ENCODE results near the gene KIF3B.
"Not testable (repeated sequence)": the region's sequence is repeated elsewhere in the genome, so short reads cannot be mapped to it uniquely, and the experiment has no call there.

The KIF3B gene

DNA sequence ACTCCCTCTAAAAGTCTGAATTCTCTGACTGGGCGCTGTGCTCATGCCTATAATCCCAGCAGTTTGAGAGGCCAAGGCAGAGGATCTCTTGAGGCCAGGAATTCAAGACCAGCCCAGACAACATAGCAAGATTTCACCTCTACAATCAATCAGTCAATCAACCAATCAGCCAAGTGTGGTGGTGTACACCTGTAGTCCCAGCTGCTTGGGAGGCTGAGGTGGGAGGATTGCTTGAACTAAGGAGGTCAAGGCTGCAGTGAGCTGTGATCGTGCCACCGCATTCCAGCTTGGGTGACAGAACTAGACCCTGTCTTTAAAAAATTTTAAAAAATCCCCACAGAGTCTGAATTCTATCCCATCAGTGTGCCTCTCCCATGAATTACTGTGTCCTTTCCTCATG is 37.9 kb downstream of the KIF3B start:
- Histone ChIP-seq H3K4me3 (replicated peaks; ENCODE audit: low read depth, low read length) (no peak overlapping the region), H3K27me3 (replicated peaks; ENCODE audit: control insufficient read depth, insufficient read depth, low read length) (no peaks in the 10 kb centered on the region), H3K36me3 (ENCODE audit: control insufficient read depth, insufficient read depth, low read length) (peaks cover 17% of the 10 kb centered on the region)
- TF ChIP-seq, protein P1, sequence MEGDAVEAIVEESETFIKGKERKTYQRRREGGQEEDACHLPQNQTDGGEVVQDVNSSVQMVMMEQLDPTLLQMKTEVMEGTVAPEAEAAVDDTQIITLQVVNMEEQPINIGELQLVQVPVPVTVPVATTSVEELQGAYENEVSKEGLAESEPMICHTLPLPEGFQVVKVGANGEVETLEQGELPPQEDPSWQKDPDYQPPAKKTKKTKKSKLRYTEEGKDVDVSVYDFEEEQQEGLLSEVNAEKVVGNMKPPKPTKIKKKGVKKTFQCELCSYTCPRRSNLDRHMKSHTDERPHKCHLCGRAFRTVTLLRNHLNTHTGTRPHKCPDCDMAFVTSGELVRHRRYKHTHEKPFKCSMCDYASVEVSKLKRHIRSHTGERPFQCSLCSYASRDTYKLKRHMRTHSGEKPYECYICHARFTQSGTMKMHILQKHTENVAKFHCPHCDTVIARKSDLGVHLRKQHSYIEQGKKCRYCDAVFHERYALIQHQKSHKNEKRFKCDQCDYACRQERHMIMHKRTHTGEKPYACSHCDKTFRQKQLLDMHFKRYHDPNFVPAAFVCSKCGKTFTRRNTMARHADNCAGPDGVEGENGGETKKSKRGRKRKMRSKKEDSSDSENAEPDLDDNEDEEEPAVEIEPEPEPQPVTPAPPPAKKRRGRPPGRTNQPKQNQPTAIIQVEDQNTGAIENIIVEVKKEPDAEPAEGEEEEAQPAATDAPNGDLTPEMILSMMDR (IDR thresholded peaks at IDR 0.05; ENCODE audit: insufficient read depth, low read length, poor library complexity, severe bottlenecking) = no peak
- no peak for DNase-seq (ENCODE audit: extremely low read depth, insufficient read length)

- DNase-seq (ENCODE audit: extremely low read depth, insufficient read length) = no peak
- Histone ChIP-seq H3K36me3 (ENCODE audit: control insufficient read depth, insufficient read depth, low read length) (peaks cover 13% of the 10 kb centered on the region), H3K4me3 (replicated peaks; ENCODE audit: low read depth, low read length) (no peak overlapping the region), H3K27me3 (replicated peaks; ENCODE audit: control insufficient read depth, insufficient read depth, low read length) (no peaks in the 10 kb centered on the region)
- TF ChIP-seq, protein P1 (IDR thresholded peaks at IDR 0.05; ENCODE audit: insufficient read depth, low read length, poor library complexity, severe bottlenecking) = no peak
Measured at GRCh38 chr20:32315891-32316290, 38.4 kb downstream of the KIF3B start.

DNA sequence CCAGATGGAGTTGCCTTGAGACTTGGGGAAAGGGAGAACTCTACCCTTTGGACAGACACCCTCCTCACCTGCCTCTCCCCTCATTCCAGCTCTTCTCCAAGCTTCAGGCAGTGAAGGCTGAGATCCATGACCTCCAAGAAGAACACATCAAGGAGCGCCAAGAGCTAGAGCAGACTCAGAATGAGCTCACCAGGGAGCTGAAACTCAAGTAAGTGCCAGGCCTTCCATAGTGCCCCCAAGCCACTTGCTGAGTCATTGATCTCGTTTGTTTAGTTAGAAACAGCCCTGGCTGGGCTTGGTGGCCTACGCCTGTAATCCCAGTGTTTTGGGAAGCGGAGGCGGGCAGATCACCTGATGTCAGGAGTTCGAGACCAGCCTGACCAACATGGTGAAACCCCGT is 39.2 kb downstream of the KIF3B start:
- Histone ChIP-seq H3K27me3 (replicated peaks; ENCODE audit: control insufficient read depth, insufficient read depth, low read length) (no peaks in the 10 kb centered on the region), H3K4me3 (replicated peaks; ENCODE audit: low read depth, low read length) (no peak overlapping the region), H3K36me3 (ENCODE audit: control insufficient read depth, insufficient read depth, low read length) (peaks cover 12% of the 10 kb centered on the region)
- TF ChIP-seq, protein P1 (IDR thresholded peaks at IDR 0.05; ENCODE audit: insufficient read depth, low read length, poor library complexity, severe bottlenecking) = no peak
- no peak for DNase-seq (ENCODE audit: extremely low read depth, insufficient read length)

DNA sequence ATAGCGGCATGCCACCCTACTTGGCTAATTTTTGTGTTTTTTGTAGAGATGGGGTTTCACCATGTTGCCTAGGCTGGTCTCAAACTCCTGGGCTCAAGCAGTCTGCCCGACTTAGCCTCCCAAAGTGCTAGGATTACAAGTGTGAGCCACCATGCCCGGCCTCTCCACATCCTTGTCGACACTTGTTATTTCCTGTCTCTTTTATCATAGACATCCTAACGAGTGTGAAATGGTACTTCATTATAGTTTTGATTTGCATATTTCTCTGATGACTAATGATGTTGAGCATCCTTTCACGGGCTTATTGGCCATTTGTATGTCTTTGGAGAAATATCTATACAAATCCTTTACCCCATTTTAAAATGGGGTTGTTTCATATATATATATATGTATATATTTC is 41.6 kb downstream of the KIF3B start:
- H3K27me3 ChIP-seq (replicated peaks; ENCODE audit: control insufficient read depth, insufficient read depth, low read length) = no peaks in the 10 kb centered on the region
- H3K36me3 ChIP-seq (ENCODE audit: control insufficient read depth, insufficient read depth, low read length) = peaks cover 9% of the 10 kb centered on the region
- TF ChIP-seq, protein P1 (IDR thresholded peaks at IDR 0.05; ENCODE audit: insufficient read depth, low read length, poor library complexity, severe bottlenecking) = no peak
- no peak for DNase-seq (ENCODE audit: extremely low read depth, insufficient read length)
- no peak overlapping the region for H3K4me3 ChIP-seq (replicated peaks; ENCODE audit: low read depth, low read length)

GRCh38 chr20:32320305-32320704 is 42.9 kb downstream of the KIF3B start:
- peaks cover 6% of the 10 kb centered on the region for H3K36me3 ChIP-seq (ENCODE audit: control insufficient read depth, insufficient read depth, low read length)
- no peak for DNase-seq (ENCODE audit: extremely low read depth, insufficient read length)
- TF ChIP-seq, protein P1 (IDR thresholded peaks at IDR 0.05; ENCODE audit: insufficient read depth, low read length, poor library complexity, severe bottlenecking) = no peak
- H3K27me3 ChIP-seq (replicated peaks; ENCODE audit: control insufficient read depth, insufficient read depth, low read length) = no peaks in the 10 kb centered on the region
- no peak overlapping the region for H3K4me3 ChIP-seq (replicated peaks; ENCODE audit: low read depth, low read length)

DNA sequence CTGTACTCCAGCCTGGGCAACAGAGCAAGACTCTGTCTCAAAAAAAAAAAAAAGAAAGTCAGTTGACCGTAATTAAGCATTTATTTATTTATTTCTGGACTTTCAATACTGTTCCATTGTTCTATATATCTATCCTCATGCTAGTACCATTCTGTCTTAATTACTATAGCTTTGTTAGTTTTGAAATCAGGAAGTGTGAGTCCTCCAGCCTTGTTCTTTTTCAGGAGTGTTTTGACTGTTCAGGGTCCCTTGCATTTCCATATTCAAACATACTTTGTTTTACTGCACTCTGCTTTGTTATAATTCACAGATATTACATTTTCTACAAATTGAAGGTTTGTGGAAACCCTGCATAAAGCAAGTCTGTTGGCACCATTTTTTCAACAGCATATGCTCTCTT is 43.9 kb downstream of the KIF3B start:
- TF ChIP-seq, protein P1 (IDR thresholded peaks at IDR 0.05; ENCODE audit: insufficient read depth, low read length, poor library complexity, severe bottlenecking) = no peak
- Histone ChIP-seq H3K4me3 (replicated peaks; ENCODE audit: low read depth, low read length) (no peak overlapping the region), H3K27me3 (replicated peaks; ENCODE audit: control insufficient read depth, insufficient read depth, low read length) (no peaks in the 10 kb centered on the region), H3K36me3 (ENCODE audit: control insufficient read depth, insufficient read depth, low read length) (peaks cover 4% of the 10 kb centered on the region)
- no peak for DNase-seq (ENCODE audit: extremely low read depth, insufficient read length)

GRCh38 chr20:32322260-32322659 is 44.8 kb downstream of the KIF3B start:
- not testable (repeated sequence) for H3K4me3 ChIP-seq (replicated peaks; ENCODE audit: low read depth, low read length); H3K36me3 ChIP-seq (ENCODE audit: control insufficient read depth, insufficient read depth, low read length); DNase-seq (ENCODE audit: extremely low read depth, insufficient read length); H3K27me3 ChIP-seq (replicated peaks; ENCODE audit: control insufficient read depth, insufficient read depth, low read length)

DNA sequence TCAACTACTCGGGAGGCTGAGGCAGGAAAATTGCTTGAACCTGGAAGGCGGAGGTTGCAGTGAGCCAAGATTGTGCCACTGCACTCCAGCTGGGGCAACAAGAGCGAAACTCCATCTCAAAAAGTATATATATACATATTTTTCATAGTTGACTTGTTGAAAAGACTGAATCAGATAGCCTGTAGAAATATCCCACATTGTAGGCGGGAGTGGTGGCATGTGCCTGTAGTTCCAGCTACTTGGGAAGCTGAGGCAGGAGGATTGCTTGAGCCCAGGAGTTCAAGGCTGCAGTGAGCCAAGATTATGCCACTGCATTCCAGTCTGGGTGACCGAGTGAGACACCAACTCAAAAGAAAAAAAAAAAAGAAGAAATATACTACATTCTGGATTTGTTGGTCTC is 46.3 kb downstream of the KIF3B start:
- H3K4me3 ChIP-seq (replicated peaks; ENCODE audit: low read depth, low read length); H3K27me3 ChIP-seq (replicated peaks; ENCODE audit: control insufficient read depth, insufficient read depth, low read length); H3K36me3 ChIP-seq (ENCODE audit: control insufficient read depth, insufficient read depth, low read length); DNase-seq (ENCODE audit: extremely low read depth, insufficient read length): not testable (repeated sequence)

Data from GM06990 (cell line).